NCI-H187 (cell line): Measurements from ENCODE around the gene DNAH17.

ENCODE experiments used
- DNase-seq, 2 experiments: peaks; one replicate each; lab custom pipeline; 2025; lab: John Stamatoyannopoulos, UW

The DNAH17 gene

DNA sequence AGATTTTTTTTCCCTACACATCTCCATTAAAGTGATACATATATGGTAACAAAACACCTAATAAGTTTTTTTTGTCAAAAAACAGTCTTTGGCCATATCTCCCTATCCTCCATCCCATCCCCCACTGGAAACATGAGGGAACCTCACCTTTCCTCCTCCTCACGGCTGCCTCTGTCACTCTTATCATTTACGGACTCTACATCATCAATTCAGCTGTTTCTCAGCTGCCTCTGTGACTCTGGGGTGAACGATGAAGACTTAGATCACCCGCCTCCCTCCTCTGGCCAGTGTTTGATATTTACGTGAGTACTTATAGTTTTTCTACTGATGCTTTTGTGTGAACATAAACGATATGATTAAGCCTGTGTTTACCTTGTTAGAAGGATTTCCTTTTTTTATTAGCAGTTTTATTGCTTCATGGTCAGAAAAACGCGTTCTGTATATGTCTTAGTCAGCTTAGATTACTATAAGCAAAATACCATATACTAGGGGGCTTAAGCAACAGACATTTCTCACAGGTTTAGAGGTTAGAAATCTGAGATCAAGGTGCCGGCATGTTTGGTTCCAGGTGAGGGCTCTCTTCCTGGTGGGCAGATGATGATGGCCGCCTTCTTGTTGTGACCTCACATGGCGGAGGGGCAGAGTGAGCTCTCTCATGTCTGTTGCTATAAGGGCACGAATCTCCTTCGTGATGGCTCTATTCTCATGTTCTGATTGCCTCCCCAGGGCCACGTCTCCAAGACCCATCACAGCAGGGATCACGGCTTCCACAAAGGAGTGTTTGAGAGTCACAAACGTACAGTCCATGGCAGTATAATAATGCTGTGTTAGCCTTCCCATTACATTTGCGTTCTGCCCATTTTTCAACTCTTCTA lies 32.1 kb downstream of the DNAH17 start:
- DNase-seq: no peak

DNA sequence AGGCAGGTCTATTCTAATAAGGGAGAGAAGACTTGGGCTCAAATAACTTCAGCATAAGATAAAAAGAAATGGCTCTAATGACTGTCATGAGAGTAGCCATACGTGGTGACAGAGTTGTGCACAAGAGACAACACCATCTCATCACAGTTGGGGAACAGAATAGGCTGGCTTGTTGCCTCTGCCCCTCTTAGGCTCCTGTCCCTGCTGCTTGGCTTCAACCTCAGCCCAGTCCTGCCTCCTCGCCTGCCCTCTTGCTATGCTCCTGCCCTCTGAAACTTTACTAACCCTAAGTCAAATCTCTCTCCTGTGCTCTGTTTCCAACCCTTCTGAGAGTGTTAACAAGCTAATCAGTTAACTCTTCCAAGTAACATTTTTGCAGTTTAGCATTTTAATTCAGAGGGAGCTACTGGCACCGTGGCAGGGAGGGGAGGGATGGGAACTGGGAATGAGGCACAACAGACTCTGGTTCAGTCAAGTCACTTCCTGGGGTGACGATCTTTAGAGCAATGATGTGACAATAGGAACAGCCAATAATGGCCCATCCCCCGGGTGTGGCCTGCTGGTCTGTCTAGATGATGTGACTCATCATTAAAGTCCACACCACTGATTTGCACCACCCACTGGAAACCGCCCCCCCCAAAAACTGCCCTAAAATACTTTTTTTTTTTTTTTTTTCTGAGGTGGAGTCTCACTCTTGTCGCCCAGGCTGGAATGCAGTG lies 35.5 kb downstream of the DNAH17 start:
- DNase-seq: no peak

DNA sequence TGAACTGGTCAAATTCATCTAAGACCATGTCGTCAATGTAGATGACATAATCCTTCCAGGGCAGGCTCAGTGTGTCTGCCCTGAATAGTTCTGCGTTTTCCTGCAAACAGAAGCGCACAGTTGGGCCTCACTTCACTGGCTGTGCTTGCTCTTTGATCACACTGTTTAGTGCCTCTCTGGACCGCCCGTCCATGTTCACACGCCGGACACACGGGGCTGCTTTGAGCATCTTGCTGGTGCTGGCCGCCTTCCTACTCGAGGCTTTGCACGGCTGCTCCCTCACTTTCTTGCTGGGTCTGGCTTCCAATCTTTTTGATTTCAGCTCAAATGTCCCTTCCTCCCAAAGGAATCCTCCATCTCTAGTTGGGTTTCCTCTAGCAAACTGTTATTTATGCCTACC lies 37.4 kb downstream of the DNAH17 start:
- no peak for DNase-seq

GRCh38 chr17:78538033-78538776 lies 39.0 kb downstream of the DNAH17 start:
- DNase-seq: no peak

DNA sequence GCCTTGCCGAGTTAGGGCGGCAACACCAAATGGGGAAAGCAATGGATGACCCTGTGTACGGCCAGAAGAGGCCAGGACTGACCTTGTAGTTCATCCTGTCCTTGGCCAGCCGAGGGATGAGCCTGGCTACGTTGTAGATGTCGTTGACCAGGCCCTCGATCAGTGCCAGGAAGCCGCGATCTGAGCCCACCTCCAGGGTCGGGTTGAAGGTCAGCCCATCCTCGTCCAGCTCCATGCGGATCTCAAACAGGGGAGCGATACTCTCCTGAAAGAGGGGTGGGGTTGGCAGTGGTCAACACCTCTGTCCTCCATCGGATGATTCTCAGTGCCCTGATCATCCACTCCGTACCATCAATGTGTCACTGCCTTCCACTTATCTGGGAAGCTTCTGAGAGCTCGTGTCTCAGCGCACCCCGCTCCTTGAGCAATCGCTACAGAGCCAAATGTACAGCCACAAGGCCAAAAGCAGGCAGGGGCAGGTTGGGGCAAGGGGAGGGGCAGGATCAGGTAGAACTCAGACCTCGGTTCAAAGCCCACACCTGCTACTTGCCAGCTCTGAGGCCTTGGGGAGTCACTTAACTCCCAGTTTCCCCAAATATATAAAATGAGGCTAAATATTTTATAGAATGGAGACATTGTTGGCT lies 39.9 kb downstream of the DNAH17 start:
- no peak for DNase-seq

GRCh38 chr17:78535273-78536197 lies 41.7 kb downstream of the DNAH17 start:
- DNase-seq: peak; percentile 62 to 75

- DNase-seq: no peak
Measured at GRCh38 chr17:78534492-78535272, 42.5 kb downstream of the DNAH17 start.

- no peak for DNase-seq
Measured at GRCh38 chr17:78532922-78533640, 44.1 kb downstream of the DNAH17 start.

- peak in 1 of 2 experiments; percentile 49 for DNase-seq
Measured at GRCh38 chr17:78532311-78532710, 44.9 kb downstream of the DNAH17 start.

DNA sequence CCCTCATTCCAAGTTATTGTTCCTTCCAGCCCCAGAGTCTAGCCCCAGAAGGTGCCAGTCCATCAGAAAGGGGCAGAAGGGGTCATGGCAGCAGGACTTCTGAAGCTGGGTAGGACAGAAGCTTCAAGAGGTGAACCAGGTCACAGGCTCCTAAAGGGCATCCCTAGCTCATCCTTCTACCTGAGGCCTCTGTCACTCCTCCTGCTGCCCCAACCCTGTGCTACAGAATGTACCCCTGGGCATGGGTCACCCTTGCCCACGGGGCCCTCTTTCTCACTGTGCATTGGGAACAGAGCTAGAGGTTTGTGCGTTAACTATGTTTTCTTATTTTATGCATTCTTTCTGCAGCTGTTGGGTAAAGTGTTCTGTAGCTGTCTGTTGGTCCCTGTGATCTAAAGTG lies 46.5 kb downstream of the DNAH17 start:
- no peak for DNase-seq

DNA sequence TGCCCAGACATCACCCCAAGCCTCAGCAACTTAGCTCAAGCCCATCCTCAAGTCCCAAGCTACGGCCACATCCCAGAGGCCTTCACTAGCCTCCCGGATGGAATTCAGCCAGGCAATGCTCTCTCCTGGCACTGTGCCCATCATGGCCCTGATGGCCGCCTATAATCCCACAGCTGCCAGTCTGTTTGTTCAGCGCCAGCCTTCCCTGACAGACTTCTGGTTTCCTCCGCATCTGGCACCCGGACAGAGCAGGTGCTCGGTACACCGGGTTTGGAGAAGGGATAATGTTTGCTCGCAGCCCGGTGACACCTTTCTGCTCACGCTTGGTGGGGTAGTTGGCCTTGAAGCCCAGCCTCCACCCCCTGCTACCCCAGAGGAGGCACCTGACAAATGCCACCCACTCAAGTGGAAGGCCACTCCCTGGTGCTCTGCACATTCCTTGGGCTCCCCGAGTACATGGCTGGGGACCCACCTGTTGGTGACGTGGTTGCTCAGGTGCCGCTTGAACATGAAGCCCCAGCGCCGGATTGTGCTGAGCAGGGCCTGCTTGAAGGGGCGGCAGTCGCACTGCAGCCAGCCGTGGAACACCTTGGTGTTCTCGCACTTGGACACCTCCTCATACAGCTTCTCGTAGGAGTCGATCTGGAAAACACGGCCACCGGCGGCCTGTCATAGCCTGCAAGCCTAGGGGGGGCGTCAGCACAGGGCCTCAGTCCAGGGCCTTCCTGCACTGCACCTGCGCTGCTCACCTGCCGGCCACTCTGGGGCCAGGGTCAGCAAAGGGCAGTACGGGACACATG lies 47.1 kb downstream of the DNAH17 start:
- DNase-seq: peak; percentile 58 to 67

DNA sequence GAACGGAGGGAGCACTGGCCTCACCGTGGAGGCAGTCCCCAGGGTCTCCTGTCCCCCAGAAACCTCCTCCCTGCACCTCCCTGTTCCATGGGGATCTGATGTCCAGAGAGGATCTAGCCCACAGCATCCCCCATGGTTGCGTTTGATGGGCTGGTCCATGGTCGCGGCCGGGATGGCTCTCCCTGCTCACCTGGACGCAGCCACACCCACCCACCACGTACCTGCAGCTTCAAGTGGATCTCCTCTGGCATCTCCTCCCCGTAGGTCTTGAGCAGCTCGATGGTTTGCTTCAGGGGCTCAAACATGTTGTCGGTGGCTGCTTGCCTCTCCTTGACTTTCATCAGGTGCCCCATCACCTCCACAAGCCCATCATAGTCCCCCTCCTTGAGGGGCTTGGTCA lies 47.9 kb downstream of the DNAH17 start:
- DNase-seq: no peak

- DNase-seq: peak; percentile 80 to 85
Measured at GRCh38 chr17:78528541-78528940, 48.7 kb downstream of the DNAH17 start.

DNA sequence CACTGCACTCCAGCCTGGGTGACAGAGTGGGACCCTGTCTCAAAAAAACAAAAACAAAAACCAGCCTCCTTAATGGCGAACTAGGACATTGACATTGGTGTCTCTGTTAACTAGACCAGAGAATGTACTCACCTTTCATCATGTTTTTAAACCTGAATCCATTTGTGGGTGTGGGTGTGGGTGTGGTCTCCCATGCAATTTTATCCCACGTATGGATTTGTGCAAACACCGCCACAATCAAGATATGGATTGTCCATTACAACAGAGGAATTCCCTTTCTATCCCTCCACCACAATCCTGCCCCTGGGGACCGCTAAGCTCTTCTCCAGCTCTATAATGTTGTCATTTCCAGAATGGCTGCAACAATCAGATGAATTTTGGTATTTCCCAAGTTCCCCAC lies 49.9 kb downstream of the DNAH17 start:
- no peak for DNase-seq

DNA sequence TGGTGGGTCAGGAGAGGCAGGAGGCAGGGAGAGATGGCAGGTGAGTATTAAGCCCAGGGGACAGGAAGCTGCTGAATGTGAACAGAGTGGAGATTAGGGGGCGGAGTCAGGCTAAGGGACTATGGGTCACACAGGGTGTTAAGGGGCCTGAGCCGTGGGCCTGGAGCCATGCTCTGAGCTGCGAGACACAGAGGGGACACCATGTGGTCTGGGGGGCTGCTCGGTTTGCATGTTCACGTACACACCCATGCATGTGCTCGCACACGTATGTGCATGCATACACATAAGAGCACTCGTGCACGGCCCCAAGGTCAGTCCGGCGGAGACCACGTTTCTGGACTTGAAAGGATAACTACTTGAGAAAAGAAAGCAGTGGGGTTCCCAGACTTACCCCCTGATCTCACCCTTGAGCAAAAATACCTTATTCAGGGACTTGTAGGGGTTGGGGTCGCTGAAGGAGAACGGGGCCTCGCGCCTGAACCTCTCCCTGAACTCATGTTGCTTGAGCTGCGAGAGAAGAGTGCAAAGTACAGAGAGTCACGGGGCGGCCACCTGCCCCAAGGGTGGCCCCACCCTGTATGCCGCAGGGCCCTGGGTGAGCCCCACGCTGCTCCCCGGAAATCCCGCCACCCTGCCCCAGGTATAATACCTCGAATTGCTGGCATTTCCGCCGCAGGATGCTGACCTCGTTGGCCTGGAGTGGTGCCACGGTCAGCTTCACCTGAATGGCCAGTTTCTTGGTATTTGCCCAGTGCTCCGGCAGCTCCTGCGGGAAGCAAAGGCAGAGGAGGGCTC lies 50.8 kb downstream of the DNAH17 start:
- DNase-seq: no peak

- DNase-seq: no peak
Measured at GRCh38 chr17:78525511-78526160, 51.6 kb downstream of the DNAH17 start.

GRCh38 chr17:78524870-78525510 lies 52.2 kb downstream of the DNAH17 start:
- DNase-seq: no peak
